PC-9 (cell line): ENCODE measurements around the gene ZDHHC17. TPM values are rescaled to one million over a fixed set of nuclear protein-coding genes. Genes with fewer than 3 reads are reported as not detected.

Experiments used
- BruUV-seq: library from RNA; stranded (reverse); fragments of 400-500 nt; replicated peaks from 2 replicates; lab custom pipeline; 2021; lab: Mats Ljungman, UMichigan
- CTCF ChIA-PET: fragments of 300-600 bp; sonication (Branson Sonifier 250); formaldehyde crosslinking; loops from one replicate; lab custom pipeline; 2022; ENCODE audit warnings: antibody characterized with exemption; lab: Charles Lee
- POLR2A ChIA-PET: fragments of 300-600 bp; sonication (Branson Sonifier 250); formaldehyde crosslinking; loops from one replicate; lab custom pipeline; 2022; ENCODE audit warnings: antibody characterized with exemption; ENCODE audit not compliant: unreplicated experiment; lab: Charles Lee
- DNase-seq, 2 experiments: peaks; one replicate each; pipeline versions ENCODE4 v3.0.0 to v3.0.0-alpha.2; 2015 to 2022; ENCODE audit warnings: mixed read lengths in 1 of 2
- H2AFZ ChIP-seq: fragments of 200-600 bp; sonication (generic); 2 replicates; pipeline ENCODE4 v1.8.1; 2017; ENCODE audit warnings: antibody characterized with exemption
- H3F3A ChIP-seq: fragments of 200-600 bp; sonication (generic); 2 replicates; pipeline ENCODE4 v1.8.1; 2017; ENCODE audit warnings: antibody characterized with exemption, mild to moderate bottlenecking, low read depth; ENCODE audit not compliant: insufficient read depth
- H3K27ac ChIP-seq: fragments of 200-600 bp; sonication (generic); 2 replicates; pipeline ENCODE4 v1.6.1; 2016; ENCODE audit warnings: mixed run types
- H3K27me3 ChIP-seq: fragments of 200-600 bp; sonication (generic); 2 replicates; pipeline ENCODE4 v1.6.1; 2016; ENCODE audit warnings: low read depth, mixed run types; ENCODE audit not compliant: insufficient read depth
- H3K36me3 ChIP-seq: fragments of 200-600 bp; sonication (generic); 2 replicates; pipeline ENCODE4 v1.6.1; 2016; ENCODE audit warnings: low read depth, mixed run types
- H3K4me1 ChIP-seq: fragments of 200-600 bp; sonication (generic); replicated peaks from 2 replicates; pipeline ENCODE4 v1.6.1; 2016; ENCODE audit warnings: mixed run types; ENCODE audit not compliant: insufficient read depth
- H3K4me2 ChIP-seq: fragments of 200-600 bp; sonication (generic); 2 replicates; pipeline ENCODE4 v1.6.1; 2017; ENCODE audit warnings: mixed run types
- H3K4me3 ChIP-seq: fragments of 200-600 bp; sonication (generic); 2 replicates; pipeline ENCODE4 v1.6.1; 2016; ENCODE audit warnings: mixed run types
- H3K79me2 ChIP-seq: fragments of 200-600 bp; sonication (generic); 2 replicates; pipeline ENCODE4 v1.6.1; 2017; ENCODE audit warnings: low read depth, mixed run types
- H3K9me2 ChIP-seq: fragments of 200-600 bp; sonication (generic); 2 replicates; pipeline ENCODE4 v1.8.1; 2017; ENCODE audit warnings: mild to moderate bottlenecking; ENCODE audit not compliant: insufficient read depth
- H3K9me3 ChIP-seq: fragments of 200-600 bp; sonication (generic); 2 replicates; pipeline ENCODE4 v1.8.1; 2016; ENCODE audit warnings: low read depth; ENCODE audit not compliant: insufficient read depth
- H4K20me1 ChIP-seq: fragments of 200-600 bp; sonication (generic); 2 replicates; pipeline ENCODE4 v1.8.1; 2017; ENCODE audit not compliant: insufficient read depth
- EZH2 ChIP-seq: fragments of 200-600 bp; sonication (generic); IDR thresholded peaks from 2 replicates; pipeline ENCODE4 v1.8.0; 2017; ENCODE audit warnings: antibody characterized with exemption, low read depth
- intact Hi-C: fragments of 100-400 bp; cut with micrococcal nuclease; formaldehyde crosslinking; loops from one replicate; pipeline ENCODE4 v1.10.0; 2022; ENCODE audit not compliant: unreplicated experiment
- total RNA-seq: library from RNA; stranded (reverse); gene quantifications from 2 replicates; pipeline ENCODE4 v1.2.3, GENCODE V29; 2021
- TF ChIP-seq, protein P1 (sequence below): fragments of 200-600 bp; sonication (generic); conservative IDR thresholded peaks from 2 replicates; pipeline ENCODE4 v1.6.1; 2017; ENCODE audit warnings: mixed run types, antibody characterized with exemption, mild to moderate bottlenecking, moderate library complexity

ZDHHC17 gene
- total RNA-seq, 1 experiment from 2014 or later = 24.7 TPM

DNA sequence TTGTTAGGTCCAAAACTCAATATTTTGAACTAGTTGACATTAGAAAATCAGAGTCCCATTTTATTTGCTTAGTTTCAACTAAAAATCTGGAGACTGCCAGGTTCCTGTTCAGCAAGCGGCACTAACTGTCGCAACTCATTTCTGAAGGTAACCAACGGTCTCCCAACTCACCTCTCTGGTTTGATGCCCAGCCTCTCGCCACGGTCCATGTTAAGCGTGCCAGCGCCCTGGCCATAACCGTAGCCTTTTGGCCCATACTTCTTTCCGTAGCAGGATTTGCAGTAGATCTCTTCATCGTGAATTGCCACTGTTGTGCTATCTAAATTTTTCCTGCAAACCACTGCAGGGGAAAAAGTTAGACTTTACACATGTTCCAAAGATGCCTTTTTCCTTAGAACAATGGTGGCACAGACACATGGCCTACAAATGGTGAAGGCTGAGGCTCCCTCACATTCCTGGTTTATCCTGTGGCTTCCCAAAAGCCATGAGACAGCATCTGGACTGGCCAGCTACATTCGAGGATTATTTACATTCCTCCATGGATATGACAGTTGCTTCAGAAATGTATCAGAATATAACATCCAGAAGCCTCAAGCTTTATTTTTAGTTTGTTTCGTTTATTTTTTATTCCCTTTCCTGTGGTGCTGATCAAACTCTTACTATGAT, 99.2 kb downstream of the ZDHHC17 start:
- DNase-seq = no peak
- Histone ChIP-seq H3K9me2 (no peaks in the 10 kb centered on the region), H3K4me3 (no peak overlapping the region), H3K36me3 (no peaks in the 10 kb centered on the region), H3K9me3 (no peaks in the 10 kb centered on the region), H3K4me2 (no peak overlapping the region), H3K79me2 (no peaks in the 10 kb centered on the region), H3K27ac (no peak overlapping the region), H3F3A (no peaks in the 10 kb centered on the region), H2AFZ (no peak overlapping the region), H3K27me3 (no peaks in the 10 kb centered on the region), H4K20me1 (no peaks in the 10 kb centered on the region), H3K4me1 (no peaks in the 10 kb centered on the region)
- CTCF ChIA-PET = no interaction called here
- TF ChIP-seq EZH2 = no peak
- TF ChIP-seq, protein P1, sequence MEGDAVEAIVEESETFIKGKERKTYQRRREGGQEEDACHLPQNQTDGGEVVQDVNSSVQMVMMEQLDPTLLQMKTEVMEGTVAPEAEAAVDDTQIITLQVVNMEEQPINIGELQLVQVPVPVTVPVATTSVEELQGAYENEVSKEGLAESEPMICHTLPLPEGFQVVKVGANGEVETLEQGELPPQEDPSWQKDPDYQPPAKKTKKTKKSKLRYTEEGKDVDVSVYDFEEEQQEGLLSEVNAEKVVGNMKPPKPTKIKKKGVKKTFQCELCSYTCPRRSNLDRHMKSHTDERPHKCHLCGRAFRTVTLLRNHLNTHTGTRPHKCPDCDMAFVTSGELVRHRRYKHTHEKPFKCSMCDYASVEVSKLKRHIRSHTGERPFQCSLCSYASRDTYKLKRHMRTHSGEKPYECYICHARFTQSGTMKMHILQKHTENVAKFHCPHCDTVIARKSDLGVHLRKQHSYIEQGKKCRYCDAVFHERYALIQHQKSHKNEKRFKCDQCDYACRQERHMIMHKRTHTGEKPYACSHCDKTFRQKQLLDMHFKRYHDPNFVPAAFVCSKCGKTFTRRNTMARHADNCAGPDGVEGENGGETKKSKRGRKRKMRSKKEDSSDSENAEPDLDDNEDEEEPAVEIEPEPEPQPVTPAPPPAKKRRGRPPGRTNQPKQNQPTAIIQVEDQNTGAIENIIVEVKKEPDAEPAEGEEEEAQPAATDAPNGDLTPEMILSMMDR = no peak
- POLR2A ChIA-PET = no interaction called here
- intact Hi-C loops = no loop called here
- no TSS peak for BruUV-seq

DNA sequence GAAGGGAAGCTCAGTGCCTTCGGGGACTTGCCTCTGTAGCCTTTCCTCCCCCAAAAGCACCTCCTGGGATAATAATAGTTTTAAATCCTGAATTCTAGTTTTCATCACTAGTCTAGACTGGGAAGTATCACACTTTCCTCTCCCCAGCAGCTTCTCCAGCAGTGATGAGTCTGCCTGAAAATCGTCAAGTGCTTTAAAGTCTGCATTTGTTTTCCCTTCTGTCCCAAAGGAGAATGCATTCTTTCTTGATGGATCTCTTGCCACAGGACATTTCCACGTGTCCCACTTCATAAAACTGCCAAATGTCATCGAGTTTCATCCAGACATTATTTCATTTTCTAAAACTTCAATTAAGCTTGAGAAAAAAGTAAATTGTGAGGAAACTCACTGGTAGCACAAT, 99.9 kb downstream of the ZDHHC17 start:
- no peak for DNase-seq
- no peaks in the 10 kb centered on the region for H3K9me3 ChIP-seq
- no peaks in the 10 kb centered on the region for H3K79me2 ChIP-seq
- H3K4me1 ChIP-seq = no peaks in the 10 kb centered on the region
- BruUV-seq = no TSS peak
- no peak overlapping the region for H3K27ac ChIP-seq
- H3K4me2 ChIP-seq = no peak overlapping the region
- H3F3A ChIP-seq = no peaks in the 10 kb centered on the region
- no peaks in the 10 kb centered on the region for H3K9me2 ChIP-seq
- CTCF ChIA-PET = no interaction called here
- no peaks in the 10 kb centered on the region for H3K27me3 ChIP-seq
- TF ChIP-seq, protein P1 = no peak
- no peak for TF ChIP-seq EZH2
- H3K36me3 ChIP-seq = no peaks in the 10 kb centered on the region
- H4K20me1 ChIP-seq = no peaks in the 10 kb centered on the region
- no peak overlapping the region for H2AFZ ChIP-seq
- POLR2A ChIA-PET = no interaction called here
- intact Hi-C loops = no loop called here
- H3K4me3 ChIP-seq = no peak overlapping the region

DNA sequence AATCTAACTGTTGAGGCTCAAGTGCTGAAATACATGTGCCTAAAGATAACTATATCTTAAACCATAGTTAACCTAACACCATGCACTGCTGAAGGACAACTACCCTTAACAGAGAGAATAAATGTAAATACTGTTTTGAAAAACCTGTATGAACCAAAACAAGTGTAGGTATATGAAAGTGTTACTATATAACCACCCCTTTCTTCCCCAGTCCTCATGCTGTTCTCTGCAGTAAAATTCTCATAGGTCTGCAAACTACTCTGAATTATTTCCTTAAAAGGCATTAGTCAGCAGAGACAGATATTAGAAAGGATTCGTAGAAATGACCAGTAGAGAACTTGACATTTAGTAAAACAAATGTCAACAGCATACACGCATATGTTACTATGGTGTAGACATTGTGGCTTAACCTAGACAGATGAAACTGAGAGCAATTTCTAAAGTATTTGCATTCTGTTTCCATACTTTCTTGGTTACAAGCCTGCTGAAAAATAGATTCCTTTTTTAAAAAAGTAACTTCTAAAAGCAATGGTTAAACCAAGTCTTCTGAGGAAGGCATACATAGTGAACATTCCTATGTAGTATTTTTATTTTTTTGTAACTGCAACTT, 101.0 kb downstream of the ZDHHC17 start:
- no peaks in the 10 kb centered on the region for H3K9me2 ChIP-seq
- no peak overlapping the region for H2AFZ ChIP-seq
- POLR2A ChIA-PET = no interaction called here
- H4K20me1 ChIP-seq = no peaks in the 10 kb centered on the region
- H3K79me2 ChIP-seq = no peaks in the 10 kb centered on the region
- no peaks in the 10 kb centered on the region for H3K27me3 ChIP-seq
- no peak for TF ChIP-seq EZH2
- TF ChIP-seq, protein P1 = no peak
- no peaks in the 10 kb centered on the region for H3K9me3 ChIP-seq
- H3F3A ChIP-seq = no peaks in the 10 kb centered on the region
- DNase-seq = no peak
- H3K27ac ChIP-seq = no peak overlapping the region
- H3K4me3 ChIP-seq = no peak overlapping the region
- CTCF ChIA-PET = no interaction called here
- BruUV-seq = no TSS peak
- no peaks in the 10 kb centered on the region for H3K36me3 ChIP-seq
- no peaks in the 10 kb centered on the region for H3K4me1 ChIP-seq
- intact Hi-C loops = no loop called here
- H3K4me2 ChIP-seq = no peak overlapping the region
